Muscle layer of colon (tissue), 2 donors: Measurements from ENCODE around the gene THEMIS.

ENCODE experiments used
- H3K27ac ChIP-seq: one replicate; pipeline ENCODE4 v1.7.0; 2013; ENCODE audit warnings: low read depth, mild to moderate bottlenecking, low read length, moderate library complexity
- H3K27me3 ChIP-seq, 2 donors: one replicate each; pipeline ENCODE4 v1.7.0; 2013; ENCODE audit warnings: low read length in 2 of 2, mild to moderate bottlenecking in 2 of 2; ENCODE audit not compliant: insufficient read depth in 2 of 2, control insufficient read depth in 1 of 2
- H3K36me3 ChIP-seq: one replicate; pipeline ENCODE4 v1.7.0; 2013; ENCODE audit warnings: mild to moderate bottlenecking, low read length; ENCODE audit not compliant: insufficient read depth
- H3K4me1 ChIP-seq: one replicate; pipeline ENCODE4 v1.7.0; 2013; ENCODE audit warnings: mild to moderate bottlenecking, low read length; ENCODE audit not compliant: insufficient read depth
- H3K4me3 ChIP-seq, 2 donors: one replicate each; pipeline ENCODE4 v1.7.0; 2013; ENCODE audit warnings: low read length in 2 of 2, low read depth in 1 of 2, mild to moderate bottlenecking in 1 of 2, moderate library complexity in 1 of 2
- H3K9ac ChIP-seq: one replicate; pipeline ENCODE4 v1.7.0; 2013; ENCODE audit warnings: low read length
- H3K9me3 ChIP-seq: one replicate; pipeline ENCODE4 v1.7.0; 2013; ENCODE audit warnings: mild to moderate bottlenecking, low read length
- donor health status: abdominal sarcoma.
- donor health status: Adenocarcinoma of cecum.

Gene THEMIS

DNA sequence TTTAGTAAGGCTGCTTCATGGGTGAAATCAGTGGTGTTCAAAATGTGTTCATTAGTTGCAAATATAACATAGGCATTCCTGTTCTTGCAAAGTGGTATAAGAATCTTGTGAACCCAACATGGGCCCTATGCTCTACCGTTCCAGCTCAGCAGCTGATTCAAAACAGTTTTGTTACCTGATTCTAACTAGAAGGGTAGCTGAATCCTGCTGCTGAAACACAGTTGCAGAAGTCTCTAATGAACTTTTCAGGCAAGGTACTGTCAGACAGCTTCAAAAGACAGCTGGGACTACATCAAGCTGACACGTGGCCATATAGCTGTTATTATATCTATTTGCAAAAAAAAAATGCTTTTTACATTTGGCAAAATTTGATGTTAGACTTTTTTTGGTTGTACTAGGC is 22.7 kb downstream of the THEMIS start:
- H3K27me3 ChIP-seq: no peaks in the 10 kb centered on the region
- no peaks in the 10 kb centered on the region for H3K4me1 ChIP-seq
- no peaks in the 10 kb centered on the region for H3K36me3 ChIP-seq
- H3K4me3 ChIP-seq: no peak overlapping the region
- H3K27ac ChIP-seq: no peak overlapping the region
- no peak overlapping the region for H3K9ac ChIP-seq
- H3K9me3 ChIP-seq: no peaks in the 10 kb centered on the region

GRCh38 chr6:127877231-127877630 is 23.6 kb downstream of the THEMIS start:
- no peaks in the 10 kb centered on the region for H3K27me3 ChIP-seq
- no peak overlapping the region for H3K9ac ChIP-seq
- no peak overlapping the region for H3K4me3 ChIP-seq
- H3K9me3 ChIP-seq: no peaks in the 10 kb centered on the region
- no peaks in the 10 kb centered on the region for H3K36me3 ChIP-seq
- no peaks in the 10 kb centered on the region for H3K4me1 ChIP-seq
- H3K27ac ChIP-seq: no peak overlapping the region

DNA sequence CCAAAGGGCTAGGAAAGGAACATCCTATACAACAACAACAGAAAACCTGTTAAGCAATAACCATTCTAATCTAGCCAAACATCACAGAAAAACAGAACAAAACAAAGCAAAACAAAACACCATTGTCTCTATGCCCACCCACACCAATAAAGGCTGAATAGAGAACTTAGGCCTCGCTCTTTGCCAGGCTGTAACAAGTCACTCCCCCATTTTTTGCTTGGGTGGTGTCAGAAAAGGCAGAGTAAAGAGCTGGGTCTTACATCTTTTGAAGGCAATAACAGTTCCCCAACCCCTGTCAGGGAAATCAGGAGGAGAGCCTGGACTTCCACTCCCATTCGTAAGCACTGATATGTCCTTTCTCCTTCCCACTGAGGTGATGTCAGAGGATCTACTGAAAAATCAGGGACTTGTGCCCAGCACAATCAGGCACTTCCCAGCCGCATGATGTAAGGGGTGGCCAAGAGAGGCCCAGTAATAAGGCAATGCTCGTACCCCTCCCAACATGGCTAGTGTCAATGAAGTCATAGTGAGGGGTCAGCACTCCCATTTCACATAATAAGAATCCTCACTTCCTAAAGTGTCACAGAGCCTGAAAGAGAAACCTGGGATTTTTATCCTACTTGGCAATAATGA is 31.0 kb downstream of the THEMIS start:
- Histone ChIP-seq H3K36me3 (no peaks in the 10 kb centered on the region), H3K9me3 (no peaks in the 10 kb centered on the region), H3K4me3 (no peak overlapping the region), H3K27me3 (no peaks in the 10 kb centered on the region), H3K4me1 (no peaks in the 10 kb centered on the region), H3K9ac (no peak overlapping the region), H3K27ac (no peak overlapping the region)

DNA sequence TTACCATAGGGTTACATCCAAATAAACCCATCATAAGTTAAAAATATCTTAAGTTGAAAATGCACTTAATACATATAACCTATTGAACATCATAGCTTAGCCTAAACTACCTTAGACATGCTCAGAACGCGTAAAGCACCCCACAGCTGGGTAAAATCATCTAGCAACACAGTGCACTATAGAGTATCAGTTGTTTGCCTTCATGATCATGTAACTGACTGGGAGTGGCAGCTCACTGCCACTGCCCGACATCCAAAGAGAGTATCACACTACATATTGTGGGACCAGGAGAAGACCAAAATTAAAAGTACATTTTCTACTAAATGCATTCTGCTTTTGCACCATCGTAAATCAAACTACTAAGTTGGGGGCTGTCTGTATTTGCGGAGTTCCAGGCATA is 31.7 kb downstream of the THEMIS start:
- Histone ChIP-seq H3K9ac (no peak overlapping the region), H3K27me3 (no peaks in the 10 kb centered on the region)

GRCh38 chr6:127868338-127868737 is 32.5 kb downstream of the THEMIS start:
- no peaks in the 10 kb centered on the region for H3K9me3 ChIP-seq
- H3K9ac ChIP-seq: no peak overlapping the region
- no peaks in the 10 kb centered on the region for H3K4me1 ChIP-seq
- H3K4me3 ChIP-seq: no peak overlapping the region
- no peak overlapping the region for H3K27ac ChIP-seq
- H3K36me3 ChIP-seq: no peaks in the 10 kb centered on the region
- H3K27me3 ChIP-seq: no peaks in the 10 kb centered on the region

More for the DNA sequence above, 31.7 kb downstream of the THEMIS start:
- H3K4me3 ChIP-seq: no peak overlapping the region
- no peaks in the 10 kb centered on the region for H3K4me1 ChIP-seq
- no peaks in the 10 kb centered on the region for H3K36me3 ChIP-seq
- no peaks in the 10 kb centered on the region for H3K9me3 ChIP-seq
- H3K27ac ChIP-seq: no peak overlapping the region

DNA sequence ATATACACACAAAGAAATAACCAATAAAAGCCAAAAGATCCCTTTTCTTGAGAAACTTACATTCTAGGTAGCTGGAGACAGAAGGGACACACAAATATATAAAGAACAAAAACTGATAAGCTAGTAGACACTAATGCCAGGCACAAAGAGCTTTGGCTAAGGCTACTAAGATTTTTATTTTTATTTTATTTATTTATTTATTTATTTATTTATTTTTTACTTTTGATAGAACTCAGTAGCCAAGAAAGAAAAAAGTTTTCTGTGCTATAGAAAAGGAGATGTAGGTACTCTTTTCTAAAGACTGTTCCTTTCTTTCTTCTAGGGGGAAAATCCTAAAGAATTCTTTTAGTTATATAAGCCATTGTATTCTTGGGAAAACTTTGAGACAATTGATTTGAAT is 34.1 kb downstream of the THEMIS start:
- Histone ChIP-seq H3K27ac (no peak overlapping the region), H3K36me3 (no peaks in the 10 kb centered on the region), H3K4me3 (no peak overlapping the region), H3K27me3 (no peaks in the 10 kb centered on the region), H3K9ac (no peak overlapping the region), H3K4me1 (no peaks in the 10 kb centered on the region), H3K9me3 (no peaks in the 10 kb centered on the region)

DNA sequence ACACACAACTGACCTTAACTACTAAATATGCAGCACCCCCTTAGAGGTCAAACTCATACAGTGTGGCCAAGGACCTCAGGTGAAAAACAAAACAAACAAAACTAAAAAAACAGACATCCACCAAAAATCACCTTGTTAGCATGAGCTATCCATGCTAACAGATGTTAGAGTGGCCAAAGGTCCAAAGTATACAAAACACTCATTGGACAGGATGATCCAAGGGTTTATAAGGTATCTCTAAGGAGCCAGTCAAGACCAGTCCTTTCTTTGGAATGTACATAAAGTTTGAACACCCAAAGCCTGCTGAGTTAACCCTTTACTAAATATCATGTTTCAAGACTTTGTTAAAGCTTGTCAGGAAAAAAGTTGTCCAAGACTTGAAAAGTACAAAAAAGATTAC is 35.8 kb downstream of the THEMIS start:
- no peaks in the 10 kb centered on the region for H3K36me3 ChIP-seq

GRCh38 chr6:127864701-127865100 is 36.2 kb downstream of the THEMIS start:
- H3K9me3 ChIP-seq: no peaks in the 10 kb centered on the region
- no peaks in the 10 kb centered on the region for H3K36me3 ChIP-seq
- H3K4me3 ChIP-seq: no peak overlapping the region
- no peaks in the 10 kb centered on the region for H3K4me1 ChIP-seq
- no peak overlapping the region for H3K27ac ChIP-seq
- H3K9ac ChIP-seq: no peak overlapping the region
- H3K27me3 ChIP-seq: no peaks in the 10 kb centered on the region

More for the DNA sequence above, 35.8 kb downstream of the THEMIS start:
- no peak overlapping the region for H3K4me3 ChIP-seq
- no peak overlapping the region for H3K9ac ChIP-seq
- H3K27me3 ChIP-seq: no peaks in the 10 kb centered on the region
- no peaks in the 10 kb centered on the region for H3K9me3 ChIP-seq
- no peak overlapping the region for H3K27ac ChIP-seq
- H3K4me1 ChIP-seq: no peaks in the 10 kb centered on the region

DNA sequence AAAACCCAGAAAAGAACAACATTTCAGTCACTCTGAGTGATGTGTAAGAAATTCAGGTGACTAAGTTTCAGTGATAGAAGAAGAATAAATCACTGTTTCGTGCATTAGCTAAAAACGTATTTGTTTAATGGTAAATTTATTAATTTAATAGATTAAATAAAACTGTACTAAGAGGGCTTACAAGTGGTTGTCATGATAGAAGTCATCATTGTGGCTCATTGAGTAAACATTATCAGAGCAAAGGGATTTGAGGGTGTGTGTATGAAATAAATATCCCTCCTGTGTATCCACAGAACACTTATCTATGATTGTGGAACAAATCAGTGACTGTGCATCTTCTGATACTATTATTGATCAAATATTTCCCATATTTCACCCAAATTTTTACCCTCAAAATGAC is 40.1 kb downstream of the THEMIS start:
- no peak overlapping the region for H3K27ac ChIP-seq
- H3K4me1 ChIP-seq: no peaks in the 10 kb centered on the region
- H3K9me3 ChIP-seq: no peaks in the 10 kb centered on the region
- H3K27me3 ChIP-seq: no peaks in the 10 kb centered on the region
- no peaks in the 10 kb centered on the region for H3K36me3 ChIP-seq
- H3K4me3 ChIP-seq: no peak overlapping the region
- no peak overlapping the region for H3K9ac ChIP-seq

DNA sequence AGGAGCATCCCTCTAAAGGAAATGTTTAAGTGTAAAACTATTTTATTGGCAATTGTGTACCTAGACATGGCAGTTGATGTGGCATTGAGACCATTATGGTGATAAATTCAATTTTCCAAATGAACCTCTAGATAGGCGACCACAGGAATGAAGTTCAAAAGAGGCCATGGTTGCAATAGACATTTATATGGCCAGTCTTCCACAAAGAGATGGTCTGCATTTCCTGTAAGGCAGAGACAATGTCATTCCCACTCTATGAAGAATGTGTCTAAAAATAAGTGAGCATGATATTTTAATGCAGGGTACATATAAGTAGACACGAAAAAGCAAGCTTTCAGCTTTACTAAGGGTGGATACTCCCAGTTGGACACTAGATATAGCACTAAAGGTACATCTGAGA is 40.9 kb downstream of the THEMIS start:
- Histone ChIP-seq H3K9ac (no peak overlapping the region), H3K4me1 (no peaks in the 10 kb centered on the region), H3K27ac (no peak overlapping the region), H3K36me3 (no peaks in the 10 kb centered on the region), H3K4me3 (no peak overlapping the region), H3K27me3 (no peaks in the 10 kb centered on the region), H3K9me3 (no peaks in the 10 kb centered on the region)

- no peak overlapping the region for H3K9ac ChIP-seq
- no peaks in the 10 kb centered on the region for H3K9me3 ChIP-seq
- no peaks in the 10 kb centered on the region for H3K36me3 ChIP-seq
- H3K27ac ChIP-seq: no peak overlapping the region
- no peaks in the 10 kb centered on the region for H3K27me3 ChIP-seq
- no peaks in the 10 kb centered on the region for H3K4me1 ChIP-seq
- no peak overlapping the region for H3K4me3 ChIP-seq
Observed at GRCh38 chr6:127858727-127859391, 42.0 kb downstream of the THEMIS start.

- H3K36me3 ChIP-seq: no peaks in the 10 kb centered on the region
Observed at GRCh38 chr6:127857051-127857637, 43.7 kb downstream of the THEMIS start.

More at GRCh38 chr6:127857051-127857637, 43.7 kb downstream of the THEMIS start:
- Histone ChIP-seq H3K27me3 (no peaks in the 10 kb centered on the region), H3K4me3 (no peak overlapping the region), H3K4me1 (no peaks in the 10 kb centered on the region), H3K9me3 (no peaks in the 10 kb centered on the region), H3K9ac (no peak overlapping the region), H3K27ac (no peak overlapping the region)
